Umbilical cord (tissue), 2 donors: ENCODE results near the gene XCL1. TPM values are rescaled to one million over a fixed set of nuclear protein-coding genes. Genes with fewer than 3 reads are reported as not detected.

ENCODE experiments used
- DNase-seq: peaks from one replicate; pipeline ENCODE4 v3.0.0-alpha.2; 2015; ENCODE audit warnings: low spot score
- total RNA-seq: library from RNA; depleted of rRNA; stranded (reverse); fragments of >200 nt; gene quantifications from one replicate; pipeline ENCODE4 v1.2.3, GENCODE V29; 2014; ENCODE audit warnings: low replicate concordance; ENCODE audit not compliant: insufficient read depth

The XCL1 gene
- total RNA-seq, 1 donor from 2014 or later: 6.5 TPM

DNA sequence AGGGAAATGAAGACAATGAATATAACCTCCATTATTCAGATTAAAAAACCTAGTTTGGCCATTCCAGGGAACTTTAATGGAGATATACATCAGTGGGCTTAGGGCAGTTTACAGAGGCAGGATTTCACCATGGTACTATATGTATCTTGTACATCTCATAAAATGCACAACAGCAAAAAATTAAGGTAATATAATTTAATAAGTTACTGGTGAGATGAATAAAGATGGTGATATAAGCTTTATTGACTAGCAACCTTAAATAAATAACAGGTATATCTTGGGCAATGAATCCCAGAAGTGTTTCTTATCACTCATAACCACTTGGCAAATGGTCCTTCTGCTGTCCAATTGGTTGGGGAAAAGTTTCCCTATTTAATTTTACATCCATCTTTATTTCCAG lies 29.0 kb downstream of the XCL1 start:
- no peak for DNase-seq

DNA sequence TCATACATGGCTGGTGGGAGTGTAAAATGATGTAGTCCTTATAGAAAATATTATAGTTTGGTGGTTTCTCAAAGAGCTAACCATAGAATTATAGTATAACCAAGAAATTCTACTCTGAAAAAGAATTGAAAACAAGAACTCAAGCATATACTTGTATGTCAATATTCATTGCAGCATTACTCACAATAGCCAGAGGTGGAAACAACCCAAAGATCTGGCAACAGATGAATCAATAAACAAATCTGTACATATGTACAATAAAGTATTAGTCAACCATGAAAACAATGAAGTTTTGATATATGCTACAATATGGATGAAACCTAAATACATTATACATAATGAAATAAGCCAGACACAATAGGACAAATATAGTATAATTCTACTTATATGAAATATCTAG lies 29.7 kb downstream of the XCL1 start:
- no peak for DNase-seq

DNA sequence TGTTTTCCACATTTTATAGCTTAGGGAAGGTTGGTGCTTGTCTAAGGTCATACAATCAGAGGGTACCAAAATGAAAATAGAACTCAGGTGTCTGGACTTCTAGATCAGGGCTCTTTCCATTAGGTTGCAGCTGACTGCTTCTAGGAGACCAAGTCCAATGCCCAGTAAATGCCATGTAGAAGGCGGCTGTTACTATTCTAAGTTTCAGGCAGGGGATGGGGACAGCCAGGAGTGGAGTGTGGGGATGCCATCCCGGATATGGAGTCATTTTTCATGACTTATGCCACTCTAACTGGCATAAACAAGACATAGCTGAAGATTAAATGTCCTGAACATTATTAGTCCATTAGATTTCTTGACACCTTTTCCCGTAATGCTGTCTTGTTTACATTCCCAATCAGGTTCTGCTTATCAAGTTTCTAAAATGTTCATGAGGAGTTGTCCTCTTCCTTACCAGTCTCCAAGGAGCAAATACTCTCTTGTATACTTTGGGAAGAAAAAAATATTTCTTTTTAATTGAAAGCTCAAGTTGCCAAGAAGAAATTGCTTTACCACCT lies 31.5 kb downstream of the XCL1 start:
- no peak for DNase-seq

DNA sequence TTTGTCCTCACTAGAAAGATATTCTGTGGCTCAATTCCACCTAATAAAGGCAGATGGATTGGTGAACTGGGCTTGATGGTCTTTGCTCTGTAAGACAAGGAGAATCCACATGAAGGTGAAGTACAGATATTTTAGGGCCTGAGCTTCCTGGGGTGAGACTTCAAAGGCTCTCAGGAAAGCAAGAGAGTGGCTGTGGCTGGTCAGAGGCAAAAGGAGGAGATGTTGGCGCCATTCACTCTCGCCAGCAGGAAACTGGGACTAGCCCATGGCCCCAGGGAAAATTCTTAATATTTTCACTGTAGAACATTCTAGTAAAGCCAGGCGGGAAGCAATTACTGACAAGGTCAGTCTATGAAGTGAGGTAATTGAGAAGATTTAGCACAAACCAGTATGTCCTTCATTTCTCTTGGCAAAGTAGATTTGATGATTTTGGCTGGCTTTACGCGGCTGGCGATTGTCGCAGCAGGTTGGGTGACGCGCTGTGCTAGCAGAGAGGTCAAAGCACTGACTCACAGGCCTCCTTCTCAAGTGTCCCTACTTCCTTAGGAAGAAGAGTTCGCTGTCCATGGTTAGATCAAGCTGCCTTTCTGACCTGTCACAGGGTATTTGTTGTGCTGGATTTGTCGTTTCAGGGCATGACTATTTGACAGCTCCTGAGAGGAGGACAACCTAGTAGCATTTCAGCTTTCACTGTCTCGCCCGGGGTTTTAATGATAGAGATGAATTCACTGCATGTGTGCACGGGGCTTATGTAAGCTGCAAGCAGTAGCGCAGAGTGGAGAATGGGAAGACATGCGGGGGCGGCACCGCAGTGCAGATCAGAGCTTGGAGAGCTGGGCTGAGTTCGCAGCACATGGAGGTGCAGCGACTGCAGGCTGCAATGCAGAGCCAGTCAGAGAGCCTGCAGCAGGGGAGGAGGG lies 32.7 kb downstream of the XCL1 start:
- peak; percentile 56 for DNase-seq

DNA sequence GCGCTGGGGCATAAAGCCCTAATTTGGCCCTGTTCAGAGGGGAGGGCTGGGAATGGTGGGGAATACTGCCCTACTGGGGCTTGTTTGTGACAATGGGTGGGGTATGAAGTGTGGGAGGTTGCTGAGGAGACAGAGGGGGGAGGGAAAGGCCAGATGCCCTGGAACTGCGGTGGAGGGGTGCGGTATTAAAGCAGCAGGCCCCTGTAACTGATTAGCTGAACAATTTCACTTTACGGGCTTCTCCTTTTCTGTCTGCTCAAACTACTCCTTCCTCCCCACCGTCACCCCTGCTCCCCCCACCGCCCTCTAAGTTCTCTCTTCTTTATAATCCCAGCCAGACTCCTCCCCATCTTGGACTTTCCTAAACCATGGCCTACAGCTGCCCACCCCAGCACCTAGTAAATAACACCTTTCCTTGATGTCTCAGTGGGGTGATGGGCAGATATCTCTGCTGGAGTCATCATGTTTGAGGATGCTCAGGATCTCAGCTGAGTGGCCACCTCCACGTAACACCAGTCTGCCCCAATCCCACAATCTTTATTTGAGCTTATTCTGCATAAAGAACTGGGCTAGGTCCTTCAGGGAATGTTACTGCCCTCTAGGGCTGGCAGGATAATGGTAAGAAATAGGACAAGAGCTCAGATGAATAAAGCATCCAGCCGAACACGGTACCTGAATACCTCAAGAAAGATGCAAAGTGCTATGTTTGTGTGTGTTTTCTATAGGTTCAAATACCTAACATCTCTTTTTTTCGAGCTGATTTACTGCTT lies 33.5 kb downstream of the XCL1 start:
- DNase-seq: no peak

DNA sequence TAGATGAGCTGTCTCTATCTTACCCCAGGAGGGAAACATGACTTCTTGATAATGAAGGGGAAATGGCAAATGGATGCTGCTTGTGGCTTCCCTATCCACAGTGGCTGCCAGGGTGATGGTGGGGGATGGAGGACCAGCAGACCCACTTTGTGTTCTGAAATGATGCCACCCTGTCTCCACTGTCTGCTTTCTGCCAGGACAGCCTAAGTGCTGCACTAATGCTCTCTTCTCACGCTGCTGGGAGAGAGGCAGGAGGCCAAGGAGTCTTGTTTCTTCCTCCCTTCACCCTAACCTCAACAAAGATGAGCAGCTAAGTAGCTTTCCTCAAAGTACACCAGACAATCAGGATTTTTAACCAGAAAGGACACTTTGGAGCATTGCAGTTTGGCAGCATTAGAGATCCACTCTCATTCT lies 36.6 kb downstream of the XCL1 start:
- no peak for DNase-seq

DNA sequence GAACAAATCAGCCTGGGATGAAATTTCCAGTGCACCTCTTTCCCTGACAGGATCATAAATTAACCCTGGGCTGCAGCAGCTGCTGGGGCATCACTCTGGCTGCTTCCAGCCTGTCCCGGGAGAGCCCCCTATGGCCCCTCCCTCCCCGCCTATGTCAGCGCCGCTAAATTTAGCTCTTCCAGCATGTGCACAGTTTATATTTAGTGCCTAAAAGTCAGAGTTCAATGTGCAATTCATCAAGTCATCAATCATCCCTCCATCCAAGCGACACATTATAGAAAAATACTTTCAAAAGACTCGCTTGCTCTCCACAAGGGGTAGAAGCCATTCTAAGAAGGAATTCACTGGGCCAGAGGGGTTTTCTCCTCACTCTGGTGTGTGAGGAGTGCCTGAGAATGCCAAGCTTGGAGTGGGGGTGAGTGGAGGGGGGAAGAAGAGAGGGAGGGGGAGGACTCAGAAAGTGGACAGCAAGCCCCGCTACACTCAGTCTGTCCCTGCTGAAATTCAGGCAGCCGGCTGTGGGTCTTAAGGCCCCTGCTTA lies 37.4 kb downstream of the XCL1 start:
- DNase-seq: peak; percentile 79

DNA sequence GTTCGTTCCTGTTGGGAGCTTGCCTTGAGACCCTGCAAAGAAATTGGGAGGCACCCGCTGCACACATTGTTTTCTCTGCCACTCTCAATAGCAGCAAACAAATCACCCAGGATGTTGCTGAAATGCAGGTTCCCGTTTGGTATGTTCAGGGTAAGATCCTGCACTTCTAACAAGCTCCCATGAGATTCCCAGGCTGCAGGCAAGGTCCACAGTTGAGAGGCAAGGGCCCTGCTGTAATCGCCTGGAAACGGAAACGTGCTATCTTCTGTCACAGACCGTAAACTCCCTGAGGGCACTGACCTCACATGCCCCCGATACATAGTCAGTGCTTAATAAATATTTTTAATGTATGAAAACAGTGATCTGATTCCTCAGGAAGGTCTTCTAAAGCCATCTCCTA lies 37.8 kb downstream of the XCL1 start:
- no peak for DNase-seq

DNA sequence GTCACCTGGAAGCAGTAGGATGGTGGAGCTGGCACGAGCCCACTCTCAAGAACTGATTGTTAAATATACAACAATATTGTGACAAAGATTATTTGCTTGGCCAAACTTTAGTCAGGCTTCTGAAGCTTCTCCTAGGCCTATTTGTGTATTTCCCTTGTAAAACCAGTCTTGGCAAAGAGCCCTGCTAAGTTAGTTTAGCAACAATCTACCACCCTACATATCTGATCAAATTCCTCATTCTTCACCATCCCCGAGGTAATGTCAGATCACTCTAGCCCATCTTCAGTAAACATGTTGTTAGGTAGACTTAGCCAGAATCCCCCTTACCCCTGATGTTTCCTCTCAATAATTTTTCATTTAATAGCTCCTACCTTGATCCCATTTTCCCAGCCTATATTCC lies 39.6 kb downstream of the XCL1 start:
- no peak for DNase-seq

DNA sequence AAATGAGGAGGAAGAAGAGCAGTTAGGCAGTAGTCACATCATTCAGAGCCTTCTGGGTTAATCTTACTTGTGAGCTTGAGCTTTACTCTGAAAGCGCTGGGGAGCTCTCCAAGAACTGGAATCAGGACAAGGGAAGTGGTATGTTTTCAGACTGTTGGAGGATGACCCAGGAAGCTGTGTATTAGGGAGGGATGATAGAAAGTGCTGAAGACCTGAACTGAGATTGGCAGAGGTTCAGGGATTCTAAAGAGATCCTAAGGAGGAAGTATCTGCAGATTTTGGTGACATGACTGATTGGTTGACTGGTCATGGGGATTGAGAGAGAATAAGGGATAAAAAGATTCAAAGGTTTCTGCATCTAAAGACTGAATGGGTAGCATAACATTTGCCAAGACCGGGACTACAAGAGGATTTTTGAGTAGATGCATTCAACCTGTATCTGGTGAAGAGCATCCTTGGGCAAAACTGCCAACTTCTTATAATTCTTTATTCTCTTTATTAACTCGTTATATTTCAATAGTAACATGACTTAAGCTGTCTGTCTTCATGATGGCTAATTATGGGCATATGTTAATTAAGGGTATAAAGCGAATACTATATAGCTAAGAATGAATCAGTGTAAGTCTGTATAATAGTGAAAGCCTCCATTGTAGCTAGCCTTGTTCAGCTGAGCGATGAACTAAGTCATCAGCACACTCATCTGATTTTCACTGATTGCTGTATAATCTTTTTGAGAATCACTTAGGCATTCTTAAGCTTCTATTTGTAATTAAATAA lies 41.8 kb downstream of the XCL1 start:
- DNase-seq: peak; percentile 82

DNA sequence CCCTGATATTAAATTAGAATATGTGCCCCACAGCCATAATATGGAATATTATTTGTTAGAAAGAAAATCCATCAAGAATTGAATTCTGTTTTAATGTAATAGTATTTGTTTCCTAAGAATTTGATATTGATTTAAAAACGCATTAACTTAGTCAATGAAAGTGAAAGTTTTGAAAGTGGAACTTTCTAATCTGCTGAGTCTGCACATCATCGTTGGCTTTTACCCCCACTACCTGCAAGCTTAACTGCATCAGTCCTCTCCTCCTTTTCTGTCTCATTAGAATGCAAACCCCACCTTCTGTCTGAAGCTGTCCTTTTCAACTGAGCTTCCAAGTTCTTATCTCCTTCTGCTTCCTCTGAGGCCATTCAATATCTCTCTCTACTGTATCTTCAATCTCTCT lies 42.5 kb downstream of the XCL1 start:
- no peak for DNase-seq

DNA sequence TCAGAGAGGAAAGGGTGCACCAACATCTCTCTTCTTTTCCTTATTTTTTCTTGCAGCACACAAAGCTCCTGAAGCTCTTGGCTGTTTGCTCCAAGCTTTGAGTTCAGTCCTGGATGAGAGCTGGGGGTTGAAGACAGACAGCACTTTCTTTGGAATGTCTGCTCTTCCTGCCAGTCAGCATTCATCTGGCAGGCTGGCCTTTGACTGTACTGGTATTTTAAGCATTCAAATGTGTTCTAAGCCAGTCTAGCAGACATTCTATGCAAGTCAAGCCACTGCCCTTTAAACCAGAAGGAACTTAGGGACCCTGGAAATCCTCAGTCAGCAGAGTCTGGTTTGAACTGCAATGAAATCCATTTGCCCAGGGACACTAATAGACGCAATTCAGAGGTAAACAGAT lies 45.0 kb downstream of the XCL1 start:
- DNase-seq: peak; percentile 83

DNA sequence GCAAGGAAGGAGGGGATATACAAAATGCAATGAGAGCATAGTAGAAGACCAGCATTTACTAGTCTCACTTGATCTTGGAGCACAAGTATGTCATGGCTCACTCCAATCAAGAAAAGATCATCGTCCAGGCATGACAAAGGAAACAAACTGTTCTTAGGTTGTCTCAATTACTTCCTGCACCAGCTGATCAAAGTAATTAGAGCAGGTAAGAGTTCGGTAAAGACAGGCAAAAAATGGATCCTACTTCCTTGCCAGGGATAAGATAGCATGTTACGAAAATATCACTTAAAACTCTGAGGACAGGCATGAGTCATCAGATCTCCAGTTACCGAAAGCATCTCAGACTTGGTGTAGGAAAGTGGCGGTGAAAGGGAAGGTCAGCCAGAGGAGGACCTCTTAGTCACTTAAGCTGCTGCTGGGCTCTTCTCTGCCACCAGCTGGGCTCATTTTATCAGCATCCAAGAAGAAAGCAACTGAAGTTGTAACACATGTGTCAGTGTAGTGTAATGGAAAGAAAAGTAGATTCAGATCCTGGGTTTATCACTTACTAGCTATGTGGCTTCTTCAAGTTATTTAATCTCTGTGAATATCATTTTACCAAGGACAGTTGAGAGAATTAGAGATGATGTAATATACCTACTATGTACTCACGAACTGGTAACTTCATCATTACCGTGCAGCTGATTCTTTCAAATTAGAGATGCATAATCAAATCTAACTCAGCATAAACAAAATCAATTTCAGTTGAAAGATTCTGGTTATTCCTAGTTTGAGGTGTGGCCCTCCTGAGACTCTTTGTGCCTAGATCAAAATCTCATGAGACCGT lies 46.8 kb downstream of the XCL1 start:
- DNase-seq: no peak

DNA sequence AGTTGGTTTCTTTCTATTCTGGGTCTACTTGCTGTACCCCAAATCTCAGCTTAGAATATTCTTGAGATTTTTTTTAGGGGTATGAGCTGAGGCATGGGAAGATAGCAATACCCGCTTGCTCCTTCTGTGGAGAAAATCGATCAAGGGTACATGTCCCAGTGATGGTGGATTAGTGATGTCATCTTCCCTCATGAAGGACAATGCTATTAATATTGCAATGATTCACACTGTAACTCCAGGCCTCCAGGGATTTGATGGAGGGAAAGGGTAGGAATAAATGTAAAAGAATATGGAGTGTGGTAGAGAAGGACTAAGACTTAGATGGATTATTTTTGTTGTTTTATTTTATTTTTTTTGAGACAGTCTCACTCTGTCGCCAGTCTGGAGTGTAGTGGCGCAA lies 47.4 kb downstream of the XCL1 start:
- no peak for DNase-seq

DNA sequence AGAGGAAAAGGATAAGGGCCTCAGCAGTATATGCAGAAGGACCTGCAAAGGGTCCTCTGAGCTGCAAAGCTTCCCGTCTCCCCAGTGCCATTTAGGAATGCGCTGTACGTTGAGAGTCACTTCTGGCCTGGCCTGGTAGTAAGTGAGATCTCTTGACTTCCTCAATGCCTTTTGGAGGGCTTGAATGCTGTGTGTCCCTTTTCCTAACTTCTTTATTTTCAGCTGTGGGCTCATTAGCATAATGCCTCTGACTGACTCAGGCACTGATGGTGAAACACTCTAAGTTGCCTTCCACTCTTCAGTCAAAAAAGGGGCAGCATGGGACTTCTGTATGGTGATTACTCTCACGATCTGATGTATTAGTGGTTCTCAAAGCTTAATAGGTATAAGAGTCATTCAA lies 49.9 kb downstream of the XCL1 start:
- no peak for DNase-seq

DNA sequence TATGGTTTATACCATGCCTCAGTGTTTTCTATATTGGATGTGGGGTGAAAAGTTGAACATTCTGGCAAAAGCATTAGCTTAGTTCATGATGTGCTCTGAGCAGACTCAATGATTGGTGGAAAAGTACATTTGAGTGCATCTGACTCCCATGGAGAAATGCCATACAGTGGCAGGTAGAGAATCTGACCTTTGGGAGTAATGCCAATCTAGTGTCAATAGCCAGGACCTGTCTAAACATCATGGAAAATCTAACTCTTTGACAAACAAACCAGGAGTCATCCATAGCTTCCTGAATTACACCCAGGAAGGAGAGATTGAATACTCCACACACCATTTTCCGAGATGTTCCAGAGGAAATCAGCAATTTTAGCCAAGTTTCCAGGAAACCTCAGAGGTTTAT lies 51.0 kb downstream of the XCL1 start:
- DNase-seq: no peak

DNA sequence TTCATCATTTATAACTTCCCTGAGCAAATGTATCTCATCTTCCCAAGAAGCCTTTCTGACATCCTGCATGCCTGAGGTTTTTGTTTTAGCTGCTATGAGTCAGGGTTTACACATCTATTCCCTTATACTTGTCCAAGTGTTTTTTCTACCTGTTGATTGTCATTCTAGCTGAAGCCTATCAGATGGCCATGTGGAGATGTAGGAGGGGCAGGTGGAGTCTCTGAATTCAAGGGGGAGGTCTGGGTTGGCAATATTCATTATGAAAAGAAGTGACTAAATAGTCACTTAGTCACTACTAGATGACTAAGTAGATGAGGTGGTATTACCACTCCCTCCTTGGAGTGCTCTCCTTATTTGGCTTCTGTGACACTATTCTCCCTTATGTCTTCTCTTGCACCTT lies 52.4 kb downstream of the XCL1 start:
- DNase-seq: no peak

DNA sequence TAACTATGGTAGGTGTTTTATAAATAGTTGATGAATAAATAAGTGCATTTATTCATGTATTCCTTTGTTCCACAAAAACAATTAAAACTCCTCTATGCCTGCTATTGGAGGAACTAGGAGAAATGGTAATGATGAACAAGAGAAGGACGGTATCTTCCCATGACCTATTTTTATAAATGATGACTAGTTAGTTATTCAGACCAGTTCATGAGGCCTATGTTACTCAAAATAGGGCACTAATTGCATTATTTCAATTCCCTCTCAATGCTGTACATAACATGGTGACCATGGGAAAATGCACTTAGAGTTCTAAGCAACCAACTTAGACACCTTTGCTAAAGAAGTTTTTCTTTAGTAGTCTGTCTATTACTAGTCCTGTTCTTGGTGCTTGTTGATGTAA lies 53.1 kb downstream of the XCL1 start:
- DNase-seq: no peak
